ENCODE measurements around the gene LYZL4.

- TF ChIP-seq YY1 (IDR thresholded peaks at IDR 0.05; ENCODE audit: low read depth): no peak
- TF ChIP-seq CTCF (IDR thresholded peaks at IDR 0.05): no peak
- TF ChIP-seq EP300 (IDR thresholded peaks at IDR 0.05; ENCODE audit: borderline replicate concordance in 1 of 2, low read depth in 1 of 2, low read length in 1 of 2): no peak
- no peak for TF ChIP-seq IRF3 (IDR thresholded peaks at IDR 0.05; ENCODE audit: low read depth, low read length)
- TF ChIP-seq MAX (IDR thresholded peaks at IDR 0.05; ENCODE audit: low read depth): no peak
- no peak for TF ChIP-seq CHD2 (IDR thresholded peaks at IDR 0.05; ENCODE audit: low read length, partially characterized antibody)
- no peak for TF ChIP-seq TEAD4 (IDR thresholded peaks at IDR 0.05; ENCODE audit: borderline replicate concordance, insufficient read depth)
- TF ChIP-seq REST (IDR thresholded peaks at IDR 0.05; ENCODE audit: low read depth, low read length): no peak
Measured at GRCh38 chr3:42446111-42447050, 36.0 kb upstream of the LYZL4 start.
